ENCODE measurements around the gene RNF167. TPM values are rescaled to one million over a fixed set of nuclear protein-coding genes. Genes with fewer than 3 reads are reported as not detected.
A peak's percentile ranks its signal among the peaks of the same experiment; 100 is the strongest.

The RNF167 gene
- total and polyA plus RNA-seq, 2 of the 4 experiments (the other 2 are of a cell fraction) = 13.1 to 79.5 TPM

DNA sequence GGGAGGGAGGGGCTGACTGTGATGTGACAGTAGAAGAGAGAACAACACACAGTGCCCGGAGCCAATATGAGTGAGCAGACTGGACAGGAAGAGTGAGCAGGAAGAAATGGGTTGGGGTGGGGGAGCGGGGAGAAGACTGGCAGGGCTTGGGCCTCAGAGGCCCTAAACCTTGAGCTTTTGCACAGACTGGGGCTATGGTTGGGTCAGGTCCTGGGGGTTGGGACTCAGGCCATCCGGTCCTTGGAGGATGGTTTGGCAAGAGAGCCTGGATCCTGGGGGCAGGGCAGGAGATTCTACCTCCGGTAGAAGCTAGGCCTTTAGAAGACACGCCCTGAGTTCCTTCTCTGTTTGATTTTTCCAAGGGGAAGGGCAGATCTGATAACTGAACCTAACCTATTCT lies 46.3 kb downstream of the RNF167 start:
- H3K4ac ChIP-seq (ENCODE audit: low read depth, low read length) = peak overlapping the region; percentile 83
- peak overlapping the region; percentile 58; the same call in 1 of the 2 replicates for H3K27ac ChIP-seq (ENCODE audit: insufficient read depth, low read length)
- H4K5ac ChIP-seq (ENCODE audit: low read depth, low read length) = peak overlapping the region; percentile 59
- H4K91ac ChIP-seq (ENCODE audit: insufficient read depth, low read depth, low read length) = peak overlapping the region; percentile 11
- H3K9me1 ChIP-seq (ENCODE audit: insufficient read depth, low read length) = peaks cover 21% of the 10 kb centered on the region
- TF ChIP-seq MXI1 (IDR thresholded peaks at IDR 0.05; ENCODE audit: borderline replicate concordance, low read depth, low read length) = no peak
- TF ChIP-seq USF2 (IDR thresholded peaks at IDR 0.05; ENCODE audit: low read depth, low read length) = no peak
- TF ChIP-seq RFX5 (IDR thresholded peaks at IDR 0.05; ENCODE audit: low read depth, low read length) = no peak
- no peak for TF ChIP-seq SMC3 (IDR thresholded peaks at IDR 0.05; ENCODE audit: low read depth, low read length)
- no peak for TF ChIP-seq MAZ (IDR thresholded peaks at IDR 0.05; ENCODE audit: borderline replicate concordance, low read depth, low read length)
- TF ChIP-seq RAD21 (IDR thresholded peaks at IDR 0.05; ENCODE audit: low read length) = no peak
- no peak for TF ChIP-seq RCOR1 (IDR thresholded peaks at IDR 0.05; ENCODE audit: insufficient replicate concordance, low read length)
- TF ChIP-seq MAFK (IDR thresholded peaks at IDR 0.05; ENCODE audit: low read depth, low read length) = no peak
- no peak for TF ChIP-seq BHLHE40 (IDR thresholded peaks at IDR 0.05; ENCODE audit: low read depth, low read length)
- no peak for TF ChIP-seq FOS (IDR thresholded peaks at IDR 0.05; ENCODE audit: low read depth, low read length)
- TF ChIP-seq NFE2L2 (IDR thresholded peaks at IDR 0.05; ENCODE audit: low read depth, low read length) = no peak
- no peak for TF ChIP-seq CEBPB (IDR thresholded peaks at IDR 0.05; ENCODE audit: low read depth, low read length)
- TF ChIP-seq, protein P1, sequence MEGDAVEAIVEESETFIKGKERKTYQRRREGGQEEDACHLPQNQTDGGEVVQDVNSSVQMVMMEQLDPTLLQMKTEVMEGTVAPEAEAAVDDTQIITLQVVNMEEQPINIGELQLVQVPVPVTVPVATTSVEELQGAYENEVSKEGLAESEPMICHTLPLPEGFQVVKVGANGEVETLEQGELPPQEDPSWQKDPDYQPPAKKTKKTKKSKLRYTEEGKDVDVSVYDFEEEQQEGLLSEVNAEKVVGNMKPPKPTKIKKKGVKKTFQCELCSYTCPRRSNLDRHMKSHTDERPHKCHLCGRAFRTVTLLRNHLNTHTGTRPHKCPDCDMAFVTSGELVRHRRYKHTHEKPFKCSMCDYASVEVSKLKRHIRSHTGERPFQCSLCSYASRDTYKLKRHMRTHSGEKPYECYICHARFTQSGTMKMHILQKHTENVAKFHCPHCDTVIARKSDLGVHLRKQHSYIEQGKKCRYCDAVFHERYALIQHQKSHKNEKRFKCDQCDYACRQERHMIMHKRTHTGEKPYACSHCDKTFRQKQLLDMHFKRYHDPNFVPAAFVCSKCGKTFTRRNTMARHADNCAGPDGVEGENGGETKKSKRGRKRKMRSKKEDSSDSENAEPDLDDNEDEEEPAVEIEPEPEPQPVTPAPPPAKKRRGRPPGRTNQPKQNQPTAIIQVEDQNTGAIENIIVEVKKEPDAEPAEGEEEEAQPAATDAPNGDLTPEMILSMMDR (conservative IDR thresholded peaks at IDR 0.05; ENCODE audit: low read depth, low read length) = no peak
- no peak for TF ChIP-seq POLR2A (IDR thresholded peaks at IDR 0.05; ENCODE audit: low read depth, low read length)
- TF ChIP-seq CHD1 (IDR thresholded peaks at IDR 0.05; ENCODE audit: low read depth, low read length) = no peak
- TF ChIP-seq ELK1 (IDR thresholded peaks at IDR 0.05; ENCODE audit: borderline replicate concordance, low read depth, low read length) = no peak
- peak overlapping the region; percentile 99 for H2AFZ ChIP-seq (replicated peaks; ENCODE audit: low read length, poor library complexity)
- H2BK5ac ChIP-seq (ENCODE audit: low read depth, low read length, poor library complexity, severe bottlenecking) = peak overlapping the region; percentile 84
- no peak overlapping the region for H2BK120ac ChIP-seq (ENCODE audit: low read depth, low read length)
- POLR2A ChIA-PET (ENCODE audit: unreplicated experiment) = no interaction called here
- no peak overlapping the region for H2BK20ac ChIP-seq (ENCODE audit: low read depth, low read length)
- WGBS, 2 experiments (ENCODE audit: extremely low coverage in 2 of 2, insufficient read length in 1 of 2) = 29% methylated on average over 1 of the region's 5 CpGs; no CpG with 5 or more reads in 1 of the 2 experiments
- BruUV-seq (replicated peaks) = no TSS peak
- CTCF ChIA-PET = interaction anchor here (1.0 to 2.1 kb wide), 2 partner anchors 11 to 19 kb away, joined by 3 to 11 read pairs; partner anchors contain the start of genes INCA1, KIF1C and SPAG7
- DNase-seq (no peak), ATAC-seq (ENCODE audit: low read depth) (no peak)
- peak overlapping the region; percentile 56; the same call in 1 of the 2 replicates for H3K23ac ChIP-seq (ENCODE audit: low read depth, low read length)
- peak overlapping the region; percentile 72 for H3K4me3 ChIP-seq (ENCODE audit: insufficient read depth, low read depth, low read length)
- peak overlapping the region; percentile 93 to 97; a peak in 2 of 4 replicates for H4K8ac ChIP-seq (ENCODE audit: low read depth in 2 of 2, low read length in 2 of 2)
- H4K20me1 ChIP-seq (ENCODE audit: insufficient read depth, low read length) = no peaks in the 10 kb centered on the region
- no peaks in the 10 kb centered on the region for H3K9me3 ChIP-seq (ENCODE audit: control insufficient read depth, insufficient read depth, low read length)
- H2AK5ac ChIP-seq (ENCODE audit: low read depth, low read length) = peak overlapping the region; percentile 90
- peaks cover 11% of the 10 kb centered on the region for H3K36me3 ChIP-seq (ENCODE audit: control insufficient read depth, insufficient read depth, low read length)
- peak overlapping the region; percentile 100 for H2AK9ac ChIP-seq (replicated peaks; ENCODE audit: low read depth, low read length, poor library complexity)
- H2BK15ac ChIP-seq (ENCODE audit: low read depth, low read length) = no peak overlapping the region; the same call in 2 of the 3 replicates
- in situ Hi-C loops (cut with MboI; ENCODE audit: low sequenced_read_pairs) = no loop called here
- peaks cover 7% of the 10 kb centered on the region for H3K4me1 ChIP-seq (ENCODE audit: control insufficient read depth, insufficient read depth, low read length)
- peak overlapping the region; percentile 24; the same call in 1 of the 2 replicates for H3K56ac ChIP-seq (ENCODE audit: extremely low read depth, insufficient read depth, low read length)
- H3K18ac ChIP-seq (ENCODE audit: low read depth, low read length) = no peak overlapping the region
- dilution Hi-C loops (cut with HindIII; ENCODE audit: low sequenced_read_pairs, unreplicated experiment) = no loop called here
- peak overlapping the region; percentile 82 for H3K9ac ChIP-seq (ENCODE audit: low read depth, low read length)
- H3K4me2 ChIP-seq (ENCODE audit: low read depth, low read length) = peak overlapping the region; percentile 91
- no peaks in the 10 kb centered on the region for H3K27me3 ChIP-seq (ENCODE audit: control insufficient read depth, insufficient read depth, low read length)
- H3K14ac ChIP-seq (replicated peaks; ENCODE audit: low read depth, low read length) = peak overlapping the region; percentile 81
- intact Hi-C loops (cut with micrococcal nuclease) = loop anchor here (1.0 kb wide), 1 partner anchor 77 kb away; no protein-coding TSS in a partner anchor
- peaks cover 17 to 54% of the 10 kb centered on the region in 2 experiments; a peak in 3 of 4 replicates for H3K79me1 ChIP-seq (ENCODE audit: low read depth in 1 of 2, low read length in 2 of 2)
